Nephron progenitor cell (in vitro differentiated cells): ENCODE measurements around the gene GABBR1.

Source experiments
- DNase-seq: peaks from one replicate; pipeline ENCODE4 v3.0.0; 2021
- H3K27ac Mint-ChIP-seq: 2 replicates; pipeline ENCODE4 v1.8.0; 2021; ENCODE audit warnings: mild to moderate bottlenecking, moderate library complexity, mixed read lengths
- H3K27me3 Mint-ChIP-seq: 2 replicates; pipeline ENCODE4 v1.8.0; 2021; ENCODE audit warnings: mild to moderate bottlenecking, low read depth, mixed read lengths; ENCODE audit not compliant: poor library complexity
- H3K36me3 Mint-ChIP-seq: 2 replicates; pipeline ENCODE4 v1.8.0; 2021; ENCODE audit warnings: low read depth, mixed read lengths
- H3K4me1 Mint-ChIP-seq: 2 replicates; pipeline ENCODE4 v1.8.0; 2021; ENCODE audit warnings: mixed read lengths
- H3K4me3 Mint-ChIP-seq: 2 replicates; pipeline ENCODE4 v1.8.0; 2021; ENCODE audit warnings: mild to moderate bottlenecking, moderate library complexity, mixed read lengths
- H3K9me3 Mint-ChIP-seq: 2 replicates; pipeline ENCODE4 v1.8.0; 2021; ENCODE audit warnings: mild to moderate bottlenecking, moderate library complexity, mixed read lengths
- CTCF ChIP-seq: fragments of 200-600 bp; sonication (generic); IDR thresholded peaks from 2 replicates; pipeline ENCODE4 v1.5.0; 2021; ENCODE audit warnings: antibody characterized with exemption

Gene GABBR1

DNA sequence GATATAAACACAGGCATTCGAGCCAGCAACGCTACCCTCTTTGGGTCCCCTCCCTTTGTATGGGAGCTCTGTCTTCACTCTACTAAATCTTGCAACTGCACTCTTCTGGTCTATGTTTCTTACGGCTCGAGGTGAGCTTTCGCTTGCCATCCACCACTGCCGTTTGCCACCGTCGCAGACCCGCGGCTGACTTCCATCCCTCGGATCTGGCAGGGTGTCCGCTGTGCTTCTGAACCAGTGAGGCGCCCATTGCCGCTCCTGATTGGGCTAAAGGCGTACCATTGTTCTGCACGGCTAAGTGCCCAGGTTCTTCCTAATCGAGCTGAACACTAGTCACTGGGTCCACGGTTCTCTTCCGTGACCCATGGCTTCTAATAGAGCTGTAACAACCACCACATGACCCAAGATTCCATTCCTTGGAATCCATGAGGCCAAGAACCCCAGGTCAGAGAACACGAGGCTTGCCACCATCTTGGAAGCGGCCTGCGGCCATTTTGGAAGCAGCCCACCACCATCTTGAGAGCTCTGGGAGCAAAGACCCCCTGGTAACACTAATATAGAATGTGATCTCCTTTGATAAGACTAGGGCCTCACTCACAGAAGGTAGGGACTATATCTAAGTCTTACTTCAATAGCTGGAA is 74.4 kb downstream of the GABBR1 start:
- H3K36me3 Mint-ChIP-seq = no peaks in the 10 kb centered on the region
- peaks cover 8% of the 10 kb centered on the region for H3K4me1 Mint-ChIP-seq
- H3K27ac Mint-ChIP-seq = no peak overlapping the region
- peaks cover 7% of the 10 kb centered on the region for H3K9me3 Mint-ChIP-seq
- H3K4me3 Mint-ChIP-seq = no peak overlapping the region
- TF ChIP-seq CTCF = no peak
- H3K27me3 Mint-ChIP-seq = peaks cover 53% of the 10 kb centered on the region
- DNase-seq = no peak

GRCh38 chr6:29557320-29557719 is 75.7 kb downstream of the GABBR1 start:
- H3K4me1 Mint-ChIP-seq = peaks cover 12% of the 10 kb centered on the region
- peaks cover 7% of the 10 kb centered on the region for H3K9me3 Mint-ChIP-seq
- no peaks in the 10 kb centered on the region for H3K36me3 Mint-ChIP-seq
- H3K4me3 Mint-ChIP-seq = no peak overlapping the region
- TF ChIP-seq CTCF = no peak
- H3K27me3 Mint-ChIP-seq = peaks cover 59% of the 10 kb centered on the region
- DNase-seq = no peak
- H3K27ac Mint-ChIP-seq = no peak overlapping the region

DNA sequence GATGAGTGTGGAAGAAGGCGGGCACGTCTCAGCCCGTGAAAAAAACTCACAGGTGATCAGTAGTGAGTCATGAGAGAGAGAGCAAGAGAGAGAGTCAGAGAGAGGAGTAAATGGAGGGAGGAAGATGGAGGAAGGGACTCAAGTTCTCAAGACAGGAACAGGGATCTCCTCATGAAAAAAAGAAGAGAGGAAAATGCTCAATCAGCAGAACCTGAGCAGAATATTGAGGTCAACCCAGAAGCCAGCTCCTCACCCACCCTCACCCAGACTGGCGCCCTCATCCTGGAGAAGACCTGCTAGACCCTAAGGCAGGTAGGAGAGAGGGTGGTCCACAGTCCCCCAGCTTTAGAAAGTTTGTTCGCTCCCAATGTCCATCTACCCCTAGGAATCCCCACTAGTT is 78.2 kb downstream of the GABBR1 start:
- Mint-ChIP-seq H3K9me3 (peaks cover 7% of the 10 kb centered on the region), H3K36me3 (no peaks in the 10 kb centered on the region), H3K4me1 (peaks cover 4% of the 10 kb centered on the region), H3K4me3 (no peak overlapping the region), H3K27me3 (peaks cover 85% of the 10 kb centered on the region), H3K27ac (no peak overlapping the region)
- no peak for DNase-seq
- TF ChIP-seq CTCF = no peak

GRCh38 chr6:29553268-29554057 is 79.5 kb downstream of the GABBR1 start:
- peaks cover 98% of the 10 kb centered on the region for H3K27me3 Mint-ChIP-seq
- TF ChIP-seq CTCF = no peak
- peak overlapping the region; percentile 75 for H3K4me3 Mint-ChIP-seq
- H3K4me1 Mint-ChIP-seq = peaks cover 4% of the 10 kb centered on the region
- no peak overlapping the region for H3K27ac Mint-ChIP-seq
- H3K36me3 Mint-ChIP-seq = no peaks in the 10 kb centered on the region
- DNase-seq = peak; percentile 80
- peaks cover 7% of the 10 kb centered on the region for H3K9me3 Mint-ChIP-seq

DNA sequence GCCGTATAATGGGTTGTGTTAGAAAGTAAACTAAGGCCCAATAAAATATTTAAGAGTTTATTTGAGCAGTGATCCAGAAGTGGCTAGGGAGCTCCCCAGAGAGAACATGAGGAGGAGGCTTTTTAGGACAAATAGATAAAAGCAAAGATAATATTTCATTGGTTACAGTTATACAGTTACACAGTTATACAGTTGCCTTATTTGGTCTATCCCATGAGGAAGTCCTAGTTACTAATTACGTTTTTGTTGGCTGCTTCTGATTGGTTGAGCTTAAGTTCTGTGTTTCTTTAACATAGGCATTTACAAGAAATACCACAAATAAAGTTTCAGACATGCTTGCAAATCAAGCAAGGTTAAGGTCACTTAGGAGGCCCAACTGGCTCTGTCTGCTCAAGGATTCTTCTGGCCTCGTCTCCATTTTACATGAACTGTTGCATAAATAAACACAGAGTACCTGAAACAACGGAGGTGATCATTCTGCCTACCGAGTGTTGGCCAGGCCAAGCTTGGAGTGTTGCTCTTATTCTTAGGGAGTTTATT is 80.4 kb downstream of the GABBR1 start:
- no peaks in the 10 kb centered on the region for H3K36me3 Mint-ChIP-seq
- H3K27ac Mint-ChIP-seq = no peak overlapping the region
- H3K9me3 Mint-ChIP-seq = peaks cover 7% of the 10 kb centered on the region
- H3K4me3 Mint-ChIP-seq = no peak overlapping the region
- no peak for DNase-seq
- H3K4me1 Mint-ChIP-seq = peaks cover 4% of the 10 kb centered on the region
- H3K27me3 Mint-ChIP-seq = peaks cover 96% of the 10 kb centered on the region
- TF ChIP-seq CTCF = no peak
